ENCODE measurements around the gene UGT2B7.

The UGT2B7 gene

GRCh38 chr4:69133993-69134392 lies 37.7 kb downstream of the UGT2B7 start:
- no peak for TF ChIP-seq CTCF (IDR thresholded peaks at IDR 0.05; ENCODE audit: low read depth, low read length)

GRCh38 chr4:69134471-69134870 lies 38.2 kb downstream of the UGT2B7 start:
- TF ChIP-seq CTCF (IDR thresholded peaks at IDR 0.05; ENCODE audit: low read depth, low read length) = no peak
- Histone ChIP-seq H3K27me3 (no peaks in the 10 kb centered on the region), H3K9me3 (no peaks in the 10 kb centered on the region), H3K4me1 (no peaks in the 10 kb centered on the region), H3K36me3 (no peaks in the 10 kb centered on the region), H3K4me3 (ENCODE audit: low read depth, low read length) (no peak overlapping the region)
- DNase-seq = no peak

More at GRCh38 chr4:69133993-69134392, 37.7 kb downstream of the UGT2B7 start:
- H3K27me3 ChIP-seq = no peaks in the 10 kb centered on the region
- H3K36me3 ChIP-seq = no peaks in the 10 kb centered on the region
- no peaks in the 10 kb centered on the region for H3K4me1 ChIP-seq
- H3K4me3 ChIP-seq (ENCODE audit: low read depth, low read length) = no peak overlapping the region
- no peak for DNase-seq
- no peaks in the 10 kb centered on the region for H3K9me3 ChIP-seq

- no peak for DNase-seq
- Histone ChIP-seq H3K27me3 (no peaks in the 10 kb centered on the region), H3K4me3 (ENCODE audit: low read depth, low read length) (no peak overlapping the region), H3K4me1 (no peaks in the 10 kb centered on the region), H3K9me3 (no peaks in the 10 kb centered on the region), H3K36me3 (no peaks in the 10 kb centered on the region)
- TF ChIP-seq CTCF (IDR thresholded peaks at IDR 0.05; ENCODE audit: low read depth, low read length) = no peak
Measured at GRCh38 chr4:69141320-69141719, 45.0 kb downstream of the UGT2B7 start.

GRCh38 chr4:69147334-69147733 lies 51.1 kb downstream of the UGT2B7 start:
- no peaks in the 10 kb centered on the region for H3K9me3 ChIP-seq
- H3K36me3 ChIP-seq = no peaks in the 10 kb centered on the region
- H3K27me3 ChIP-seq = no peaks in the 10 kb centered on the region
- DNase-seq = no peak
- no peaks in the 10 kb centered on the region for H3K4me1 ChIP-seq
- no peak overlapping the region for H3K4me3 ChIP-seq (ENCODE audit: low read depth, low read length)
- TF ChIP-seq CTCF (IDR thresholded peaks at IDR 0.05; ENCODE audit: low read depth, low read length) = no peak

GRCh38 chr4:69154021-69154420 lies 57.7 kb downstream of the UGT2B7 start:
- no peak for DNase-seq
- no peaks in the 10 kb centered on the region for H3K27me3 ChIP-seq
- H3K9me3 ChIP-seq = no peaks in the 10 kb centered on the region
- H3K4me3 ChIP-seq (ENCODE audit: low read depth, low read length) = no peak overlapping the region
- TF ChIP-seq CTCF (IDR thresholded peaks at IDR 0.05; ENCODE audit: low read depth, low read length) = no peak
- no peaks in the 10 kb centered on the region for H3K36me3 ChIP-seq
- no peaks in the 10 kb centered on the region for H3K4me1 ChIP-seq

- no peak for DNase-seq
- peak; percentile 18; the same call in 1 of the 2 replicates for TF ChIP-seq CTCF (IDR thresholded peaks at IDR 0.05; ENCODE audit: low read depth, low read length)
- H3K36me3 ChIP-seq = no peaks in the 10 kb centered on the region
- H3K4me3 ChIP-seq (ENCODE audit: low read depth, low read length) = no peak overlapping the region
- no peaks in the 10 kb centered on the region for H3K27me3 ChIP-seq
- no peaks in the 10 kb centered on the region for H3K9me3 ChIP-seq
- H3K4me1 ChIP-seq = no peaks in the 10 kb centered on the region
Measured at GRCh38 chr4:69156913-69157312, 60.6 kb downstream of the UGT2B7 start.
